ENCODE measurements around the gene CYP26B1.

CYP26B1 gene

GRCh38 chr2:72140621-72140960 is 7.1 kb downstream of the CYP26B1 start:
- no peak for DNase-seq

DNA sequence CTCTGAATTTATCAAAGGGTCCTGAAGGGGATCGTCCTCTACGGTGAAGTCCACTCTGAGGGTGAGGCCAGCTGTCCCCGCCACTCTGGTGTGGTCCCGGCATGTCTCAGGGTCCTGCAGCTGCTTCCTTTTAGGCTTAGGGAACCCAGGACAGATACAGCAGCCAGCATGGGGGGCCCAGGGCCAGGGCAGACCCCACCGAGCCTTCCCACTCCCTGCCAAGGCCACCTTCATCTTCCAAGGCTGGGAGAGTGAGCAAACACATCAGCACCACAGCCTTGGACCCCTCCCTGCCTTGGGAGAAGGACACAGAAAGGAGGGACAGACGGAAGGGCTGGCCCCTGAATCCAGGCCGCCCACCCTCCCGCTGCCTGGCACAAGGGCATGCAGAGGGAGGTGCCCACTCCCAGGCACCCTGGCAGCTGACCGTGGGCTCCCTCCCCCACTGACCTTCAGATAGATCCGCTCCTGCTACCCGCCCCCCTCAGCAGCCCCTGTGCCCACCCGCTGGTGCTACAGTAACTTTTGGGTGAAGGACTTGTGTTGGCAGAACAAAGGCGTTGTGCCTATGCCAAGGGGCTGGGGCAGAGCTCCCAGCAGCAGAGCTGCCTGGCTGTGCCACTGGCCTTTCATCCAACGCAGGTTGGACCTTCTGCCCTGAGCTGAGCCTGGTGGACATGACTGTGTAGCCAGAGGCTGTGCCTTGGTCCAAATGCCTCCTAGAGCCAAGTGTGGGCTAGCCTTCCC is 7.6 kb downstream of the CYP26B1 start:
- DNase-seq: no peak

GRCh38 chr2:72139471-72139873 is 8.2 kb downstream of the CYP26B1 start:
- no peak for DNase-seq

- no peak for DNase-seq
Observed at GRCh38 chr2:72138921-72139381, 8.7 kb downstream of the CYP26B1 start.

DNA sequence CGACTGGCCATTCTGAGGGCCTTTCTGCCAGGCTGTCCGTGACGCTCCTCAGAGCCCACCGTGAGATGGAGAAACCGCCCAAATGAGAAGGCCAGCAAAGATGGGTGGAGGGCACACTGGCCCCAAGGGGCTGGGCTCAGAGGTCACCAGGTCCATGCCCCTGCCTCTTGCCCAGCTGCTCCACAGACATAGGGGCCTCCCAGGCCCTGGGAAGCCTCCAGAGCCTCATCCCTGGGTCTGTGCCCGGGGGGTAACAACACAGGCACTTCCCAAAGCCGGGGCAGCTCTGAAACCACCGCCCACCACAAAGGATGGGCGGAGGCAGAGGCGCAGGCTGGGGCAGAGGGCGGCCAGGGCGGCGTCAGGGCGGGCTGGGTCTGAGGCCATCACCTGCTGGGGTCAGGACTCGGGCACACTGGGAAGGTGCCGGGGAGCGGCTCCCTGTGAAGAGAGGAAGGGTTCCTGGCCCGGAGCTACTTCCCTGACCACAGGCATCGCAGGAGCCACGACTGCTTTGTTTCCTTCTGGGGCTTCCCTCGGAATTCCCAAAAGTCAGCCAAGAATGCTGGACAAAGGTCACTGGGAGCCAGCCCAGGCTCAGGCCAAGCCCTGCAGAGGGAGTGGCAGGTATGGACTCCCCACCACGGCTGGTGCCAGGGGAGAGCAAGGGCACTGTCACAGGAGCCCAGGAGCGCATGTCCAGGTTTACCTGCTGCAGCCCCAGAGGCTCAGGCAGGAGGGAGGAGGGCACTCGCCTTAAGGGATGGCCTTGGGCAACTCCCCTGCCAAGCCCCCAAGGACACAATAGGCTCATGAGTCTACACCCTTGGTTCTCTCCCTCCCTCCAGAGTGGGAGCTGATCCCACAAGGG is 9.4 kb downstream of the CYP26B1 start:
- no peak for DNase-seq

DNA sequence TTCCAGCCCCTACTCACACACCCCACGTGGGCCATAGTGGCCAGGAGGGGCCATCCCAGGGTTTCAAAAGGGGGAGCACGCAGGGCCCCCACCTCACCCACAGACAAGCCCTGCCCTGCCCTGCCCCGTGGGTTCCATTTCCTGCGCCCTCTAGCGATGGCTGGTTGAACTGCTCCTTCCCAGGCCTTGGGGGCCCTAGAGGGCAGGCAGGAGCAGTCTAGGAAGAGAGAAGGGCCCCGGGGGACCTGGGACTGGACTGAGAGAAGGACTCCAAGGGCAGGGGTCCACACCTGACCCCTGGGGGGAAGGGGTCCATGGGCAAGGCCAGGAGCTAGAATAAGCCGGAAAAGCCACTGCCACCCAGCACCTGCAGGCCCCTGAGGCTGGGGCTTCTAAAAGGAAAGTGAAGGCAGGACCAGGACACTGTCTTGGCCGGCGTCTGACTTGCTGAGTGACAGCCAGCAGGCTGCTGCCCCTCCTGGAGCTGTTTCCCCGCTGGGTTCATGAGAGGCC is 10.1 kb downstream of the CYP26B1 start:
- DNase-seq: peak; percentile 77

- no peak for DNase-seq
Observed at GRCh38 chr2:72136933-72137497, 10.6 kb downstream of the CYP26B1 start.

GRCh38 chr2:72136331-72136730 is 11.3 kb downstream of the CYP26B1 start:
- no peak for DNase-seq

GRCh38 chr2:72135921-72136320 is 11.7 kb downstream of the CYP26B1 start:
- no peak for DNase-seq

- DNase-seq: no peak
Observed at GRCh38 chr2:72134997-72135800, 12.5 kb downstream of the CYP26B1 start.

- no peak for DNase-seq
Observed at GRCh38 chr2:72134408-72134996, 13.2 kb downstream of the CYP26B1 start.

DNA sequence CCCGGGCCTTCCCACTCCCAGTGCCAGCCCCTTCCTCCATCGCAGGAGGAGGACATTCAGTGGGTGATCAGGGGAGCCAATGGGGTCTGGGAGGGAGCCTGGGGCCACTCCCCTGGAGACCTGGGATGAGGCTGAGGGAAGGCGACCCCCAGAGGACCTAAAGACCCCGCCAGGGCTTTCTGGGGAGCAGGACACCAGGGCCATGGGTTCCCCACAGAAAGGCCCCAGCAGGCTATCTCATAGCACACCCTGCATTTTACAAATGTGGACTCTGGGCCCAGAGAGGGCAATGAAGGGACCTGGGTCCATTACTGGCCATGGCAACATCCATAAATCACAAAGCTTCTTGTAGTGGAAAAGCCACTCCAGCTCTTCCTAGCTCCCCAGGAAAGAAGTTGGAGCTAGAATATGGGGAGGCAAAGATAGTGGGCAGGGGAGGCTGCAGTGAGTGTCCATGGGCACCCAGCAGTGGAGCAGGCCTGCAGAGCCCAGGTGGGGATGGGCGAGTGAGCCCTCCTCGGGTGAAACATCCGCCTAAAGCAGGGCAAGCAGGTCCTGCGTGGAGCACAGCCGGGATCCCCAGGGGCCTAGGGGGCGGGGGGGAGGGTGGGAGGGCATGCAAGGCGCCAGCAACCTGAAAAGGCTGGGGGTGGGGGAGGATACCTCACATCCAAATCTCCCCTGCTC is 13.8 kb downstream of the CYP26B1 start:
- no peak for DNase-seq

DNA sequence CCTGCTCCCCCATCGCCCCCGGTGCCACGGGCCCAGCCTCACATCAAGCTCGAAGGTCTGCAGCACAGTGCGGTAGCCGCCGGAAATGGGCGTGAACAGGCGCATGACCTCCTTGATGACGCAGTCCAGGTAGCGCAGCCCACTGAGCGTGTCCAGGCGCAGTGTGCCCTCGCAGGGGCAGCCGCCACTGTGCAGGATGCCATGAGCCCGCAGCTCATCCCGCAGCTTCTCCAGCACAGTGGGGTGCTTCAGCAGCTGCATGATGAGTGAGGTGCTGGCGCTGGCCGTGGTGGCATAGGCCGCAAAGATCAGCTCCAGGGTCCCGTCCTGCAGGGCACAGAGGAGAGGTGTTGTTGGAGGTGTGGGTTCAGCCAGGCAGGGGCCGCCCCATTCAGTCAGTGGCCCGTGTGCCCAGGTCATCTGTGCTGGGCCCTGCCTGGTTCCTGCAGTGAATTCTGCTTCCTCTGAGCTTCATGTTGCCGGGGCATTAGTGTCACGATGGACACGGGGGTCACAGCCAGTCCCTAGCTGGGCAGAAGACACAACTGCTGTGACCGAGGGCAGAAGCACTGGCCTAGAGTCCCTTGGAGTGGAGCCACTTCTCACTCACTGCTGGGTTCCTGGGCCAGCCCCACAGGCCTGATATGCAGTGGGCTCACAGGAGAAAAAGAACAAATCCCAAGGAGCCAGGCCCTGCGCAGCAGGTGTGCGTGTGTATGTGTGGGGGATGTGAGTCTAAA is 14.5 kb downstream of the CYP26B1 start:
- no peak for DNase-seq

GRCh38 chr2:72131916-72132841 is 15.5 kb downstream of the CYP26B1 start:
- DNase-seq: no peak

- DNase-seq: no peak
Observed at GRCh38 chr2:72131371-72131891, 16.2 kb downstream of the CYP26B1 start.

DNA sequence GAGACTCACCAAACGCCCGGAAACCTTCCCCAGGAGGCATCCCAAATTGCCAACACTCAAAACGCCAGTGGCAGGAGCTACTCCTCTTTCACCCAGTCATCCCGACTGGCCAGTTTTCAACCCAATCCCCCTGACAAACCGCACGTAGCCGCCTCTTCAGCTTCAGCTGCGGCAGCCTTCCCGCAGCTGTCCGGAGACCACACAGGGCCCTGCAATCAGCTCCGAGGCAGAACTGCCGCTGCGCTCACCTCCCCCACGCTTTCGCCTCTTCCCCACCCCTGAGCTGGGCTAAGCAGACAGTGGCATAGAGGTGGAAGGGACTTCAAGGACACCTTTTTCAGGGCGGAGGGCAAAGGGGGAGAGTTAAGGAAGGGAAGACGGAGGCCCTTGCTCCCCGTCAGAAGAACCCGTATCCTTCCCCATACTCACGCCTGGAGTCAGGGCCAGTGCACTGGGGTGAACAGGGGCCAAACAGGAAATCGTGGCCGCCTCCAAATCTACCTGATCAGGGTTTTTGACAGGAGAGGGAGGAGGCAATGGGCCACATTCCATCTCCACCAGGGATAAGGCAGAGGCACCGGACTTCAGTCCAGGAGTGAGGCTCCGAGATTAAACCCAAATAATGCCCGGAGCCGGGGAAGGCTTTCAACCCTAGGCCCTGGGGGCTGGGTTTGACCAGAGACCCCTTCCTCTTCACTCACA is 16.9 kb downstream of the CYP26B1 start:
- DNase-seq: no peak

DNA sequence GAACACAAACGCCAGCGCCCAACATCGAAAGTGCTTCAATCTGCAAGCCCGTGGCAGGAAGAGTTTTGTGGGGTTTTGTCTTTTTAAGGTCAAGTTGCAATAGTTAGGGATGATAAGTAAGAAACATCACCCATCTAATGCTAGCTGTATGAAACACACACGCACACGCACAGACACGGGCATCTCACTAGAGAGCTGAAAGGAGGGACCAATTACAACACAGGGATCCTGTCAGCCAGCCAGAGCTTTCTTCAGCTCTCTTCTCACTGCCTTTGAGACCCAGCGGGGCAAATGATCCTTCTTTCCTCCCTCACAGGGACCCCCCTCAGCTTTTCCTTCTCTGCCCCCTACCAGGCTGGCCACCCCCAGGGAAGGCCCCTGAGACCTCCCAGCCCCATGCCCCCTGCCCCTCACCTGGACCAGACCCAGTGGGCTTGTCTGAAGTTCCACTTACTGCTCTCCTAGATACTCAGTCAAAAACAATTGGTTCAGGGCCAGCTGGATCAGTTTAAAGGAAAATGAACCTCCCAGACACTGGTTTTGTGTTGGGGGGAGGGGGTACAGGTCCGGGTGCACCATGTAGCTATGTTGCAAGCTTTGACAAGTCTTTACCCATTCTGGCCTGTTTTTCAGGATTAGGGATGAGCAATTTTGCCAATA is 17.9 kb downstream of the CYP26B1 start:
- no peak for DNase-seq

- DNase-seq: no peak
Observed at GRCh38 chr2:72128843-72129227, 18.8 kb downstream of the CYP26B1 start.
